Breast epithelium (tissue), 4 donors: ENCODE results near the gene ZNF649. TPM values are rescaled to one million over a fixed set of nuclear protein-coding genes. Genes with fewer than 3 reads are reported as not detected.
A peak's percentile ranks its signal among the peaks of the same experiment; 100 is the strongest.

Experiments
- DNase-seq, 2 donors: peaks; one replicate each; pipeline ENCODE4 v3.0.0-alpha.2; 2019; ENCODE audit warnings: low spot score in 2 of 2
- H3K27ac ChIP-seq, 2 donors: fragments of 200-600 bp; sonication (generic) in 1 of 2; one replicate each; pipeline ENCODE4 v1.5.1; 2016 to 2019; ENCODE audit warnings: mild to moderate bottlenecking in 1 of 2
- H3K27me3 ChIP-seq, 2 donors: fragments of 200-600 bp; sonication (generic) in 1 of 2; one replicate each; pipeline versions ENCODE4 v1.5.1 to v1.6.0; 2017 to 2019; ENCODE audit warnings: control low read depth in 1 of 2, mild to moderate bottlenecking in 1 of 2
- H3K36me3 ChIP-seq: fragments of 200-600 bp; one replicate; pipeline ENCODE4 v1.5.1; 2019
- H3K4me1 ChIP-seq, 2 donors: fragments of 200-600 bp; sonication (generic); one replicate each; pipeline ENCODE4 v1.5.1; 2016 to 2019; ENCODE audit warnings: control low read depth in 1 of 2
- H3K4me3 ChIP-seq, 3 donors: fragments of 200-600 bp; sonication (generic); 1 replicate in 2 of 3; 2 replicates in 1 of 3; pipeline ENCODE4 v1.5.1; 2016 to 2019; ENCODE audit warnings: mild to moderate bottlenecking in 3 of 3, moderate library complexity in 2 of 3
- H3K9me3 ChIP-seq, 2 donors: fragments of 200-600 bp; sonication (generic) in 1 of 2; one replicate each; pipeline ENCODE4 v1.5.1; 2016 to 2019; ENCODE audit warnings: control low read depth in 1 of 2
- CTCF ChIP-seq, 3 donors: fragments of 450-650 bp; IDR thresholded peaks; one replicate each; pipeline ENCODE4 v1.5.1; 2016 to 2017; ENCODE audit warnings: antibody characterized with exemption in 3 of 3, mild to moderate bottlenecking in 3 of 3, moderate library complexity in 3 of 3
- POLR2A ChIP-seq: fragments of 450-650 bp; IDR thresholded peaks from one replicate; pipeline ENCODE4 v1.6.1; 2016; ENCODE audit warnings: antibody characterized with exemption, mild to moderate bottlenecking, moderate library complexity
- POLR2AphosphoS5 ChIP-seq, 3 donors: sonication (generic); formaldehyde crosslinking; IDR thresholded peaks; one replicate each; pipeline ENCODE4 v1.6.1; 2017; ENCODE audit warnings: antibody characterized with exemption in 3 of 3
- intact Hi-C: fragments of 100-400 bp; cut with DNase I; formaldehyde crosslinking; loops from one replicate; pipeline ENCODE4 v1.15.1; 2023; ENCODE audit warnings: low total_unique reads
- total RNA-seq, 3 donors: library from RNA; depleted of rRNA; stranded (reverse); fragments of >200 nt; gene quantifications; one replicate each; pipeline ENCODE4 v1.1.0, GENCODE V29; 2016

Gene ZNF649
- total RNA-seq, 3 donors from 2014 or later: 11.7 to 22.8 (median 15.4) TPM

- H3K4me3 ChIP-seq: no peak overlapping the region
- no peak overlapping the region for H3K27ac ChIP-seq
- H3K9me3 ChIP-seq: peaks cover 43 to 47% of the 10 kb centered on the region in 2 donors
- H3K4me1 ChIP-seq: no peaks in the 10 kb centered on the region
- intact Hi-C loops: loop anchor here (2.0 kb wide), 1 partner anchor 25 kb away; no protein-coding TSS in a partner anchor
- DNase-seq: no peak
- TF ChIP-seq CTCF (IDR thresholded peaks at IDR 0.05) (no peak), POLR2AphosphoS5 (IDR thresholded peaks at IDR 0.05) (no peak), POLR2A (no peak)
- peaks cover 18% of the 10 kb centered on the region for H3K36me3 ChIP-seq
- H3K27me3 ChIP-seq: no peaks in the 10 kb centered on the region
These were observed 27.1 kb upstream of the ZNF649 start for GRCh38 chr19:51931921-51932320.

- no peaks in the 10 kb centered on the region for H3K27me3 ChIP-seq
- H3K27ac ChIP-seq: peak overlapping the region in 1 of 2 donors; percentile 91
- DNase-seq: no peak
- no peak for TF ChIP-seq POLR2AphosphoS5 (IDR thresholded peaks at IDR 0.05)
- no peak for TF ChIP-seq POLR2A
- no peak for TF ChIP-seq CTCF (IDR thresholded peaks at IDR 0.05)
- intact Hi-C loops: no loop called here
- no peaks in the 10 kb centered on the region for H3K36me3 ChIP-seq
- no peaks in the 10 kb centered on the region for H3K4me1 ChIP-seq
- peak overlapping the region; percentile 77 to 84 (median 84) for H3K4me3 ChIP-seq
- H3K9me3 ChIP-seq: peaks cover 23% of the 10 kb centered on the region in 2 donors
These were observed 23.0 kb upstream of the ZNF649 start for GRCh38 chr19:51927859-51928258.

DNA sequence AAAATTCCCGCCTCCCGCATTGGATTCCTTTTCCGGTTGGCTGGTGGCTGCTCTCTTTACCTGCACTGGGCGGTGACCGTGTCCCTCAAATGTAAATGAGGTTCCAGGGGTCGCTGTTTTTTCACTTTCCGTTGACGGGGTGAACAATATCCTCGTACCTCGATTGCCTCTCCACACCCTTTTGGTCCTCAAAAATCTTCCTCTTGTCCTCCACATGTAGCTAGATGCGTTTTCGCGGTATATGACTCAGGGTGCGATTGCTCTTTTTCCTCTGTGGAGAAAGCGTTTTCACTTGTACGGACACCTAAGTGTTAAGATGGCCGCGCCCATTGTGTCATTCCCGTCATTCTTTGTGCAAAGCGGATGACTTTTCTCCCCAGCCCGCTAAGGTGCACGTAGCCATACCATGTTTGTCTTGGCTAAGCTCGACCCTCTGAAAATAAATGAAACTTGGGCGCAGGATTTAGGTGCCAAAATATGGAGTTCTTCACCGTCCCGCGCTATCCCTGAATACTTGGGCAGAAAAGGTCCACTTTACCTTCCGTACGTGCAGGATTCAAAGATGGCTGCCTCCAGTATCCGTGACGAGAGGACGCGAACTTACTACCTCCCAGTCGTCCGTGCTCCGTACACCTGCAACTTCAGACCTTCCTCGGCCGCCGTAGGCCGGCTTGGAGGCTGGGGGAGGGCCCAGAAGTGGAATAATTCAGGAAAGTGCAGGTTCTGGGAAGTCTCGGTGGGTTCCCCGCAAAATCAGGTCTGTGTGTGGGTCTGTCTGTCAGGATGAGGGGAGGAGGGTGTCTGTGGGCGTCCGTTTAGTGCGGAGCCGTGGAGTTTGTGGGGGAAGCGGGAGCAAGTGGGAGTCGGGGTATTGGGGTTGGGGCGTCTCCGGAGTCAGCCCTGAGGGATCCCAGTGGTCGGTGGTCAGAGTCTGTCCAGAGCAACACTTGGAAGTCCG, 22.2 kb upstream of the ZNF649 start, which contains the start of gene ZNF613:
ZNF613 (plus strand) TSS at position 689 of the 958 bp plus-strand sequence. CDS start 8,749 bp downstream, outside the sequence.
- intact Hi-C loops: no loop called here
- DNase-seq: peak; percentile 76 to 78
- Histone ChIP-seq H3K36me3 (no peaks in the 10 kb centered on the region), H3K9me3 (peaks cover 23 to 30% of the 10 kb centered on the region in 2 donors), H3K27me3 (no peaks in the 10 kb centered on the region), H3K4me1 (no peaks in the 10 kb centered on the region), H3K4me3 (peak within 1 kb of the TSS; percentile 77 to 84 (median 84)), H3K27ac (peak within 1 kb of the TSS; percentile 86 to 91)
- TF ChIP-seq POLR2A (no peak), CTCF (IDR thresholded peaks at IDR 0.05) (peak in 2 of 3 donors; percentile 22 to 32), POLR2AphosphoS5 (IDR thresholded peaks at IDR 0.05) (peak; percentile 38 to 68 (median 47))

- Histone ChIP-seq H3K9me3 (peaks cover 26 to 37% of the 10 kb centered on the region in 2 donors), H3K4me3 (peak overlapping the region; percentile 77 to 84 (median 84)), H3K27me3 (no peaks in the 10 kb centered on the region), H3K4me1 (no peaks in the 10 kb centered on the region), H3K36me3 (no peaks in the 10 kb centered on the region), H3K27ac (peak overlapping the region; percentile 86 to 91)
- intact Hi-C loops: no loop called here
- DNase-seq: no peak
- TF ChIP-seq POLR2AphosphoS5 (IDR thresholded peaks at IDR 0.05): no peak
- TF ChIP-seq POLR2A: no peak
- TF ChIP-seq CTCF (IDR thresholded peaks at IDR 0.05): no peak
These were observed 21.6 kb upstream of the ZNF649 start for GRCh38 chr19:51926426-51926783.

- no peak for DNase-seq
- intact Hi-C loops: no loop called here
- Histone ChIP-seq H3K27me3 (no peaks in the 10 kb centered on the region), H3K27ac (no peak overlapping the region), H3K4me1 (no peaks in the 10 kb centered on the region), H3K4me3 (no peak overlapping the region), H3K9me3 (peaks cover 59 to 75% of the 10 kb centered on the region in 2 donors), H3K36me3 (no peaks in the 10 kb centered on the region)
- TF ChIP-seq CTCF (IDR thresholded peaks at IDR 0.05): no peak
- no peak for TF ChIP-seq POLR2A
- TF ChIP-seq POLR2AphosphoS5 (IDR thresholded peaks at IDR 0.05): no peak
These were observed 17.1 kb upstream of the ZNF649 start for GRCh38 chr19:51921949-51922348.
